Calu3 (cell line): ENCODE data around the gene S1PR2. TPM values are rescaled to one million over a fixed set of nuclear protein-coding genes. Genes with fewer than 3 reads are reported as not detected.
A peak's percentile ranks its signal among the peaks of the same experiment; 100 is the strongest.

Experiments
- BruUV-seq: library from RNA; stranded (reverse); fragments of 400-500 nt; replicated peaks from 2 replicates; lab custom pipeline; 2021; lab: Mats Ljungman, UMichigan
- CTCF ChIA-PET: fragments of 300-600 bp; sonication (Branson Sonifier 250); formaldehyde crosslinking; loops from one replicate; lab custom pipeline; 2022; ENCODE audit warnings: antibody characterized with exemption; lab: Charles Lee
- DNase-seq: peaks from one replicate; pipeline ENCODE4 v3.0.0; 2022
- H3K27ac Mint-ChIP-seq: one replicate; pipeline ENCODE4 v1.8.0; 2022; ENCODE audit warnings: mixed read lengths; ENCODE audit not compliant: unreplicated experiment
- H3K27me3 Mint-ChIP-seq: one replicate; pipeline ENCODE4 v1.8.0; 2022; ENCODE audit warnings: mixed read lengths; ENCODE audit not compliant: unreplicated experiment
- H3K36me3 Mint-ChIP-seq: one replicate; pipeline ENCODE4 v1.8.0; 2022; ENCODE audit warnings: mild to moderate bottlenecking, moderate library complexity, mixed read lengths; ENCODE audit not compliant: insufficient read depth, unreplicated experiment
- H3K4me1 Mint-ChIP-seq: one replicate; pipeline ENCODE4 v1.8.0; 2022; ENCODE audit warnings: mild to moderate bottlenecking, low read depth, mixed read lengths; ENCODE audit not compliant: unreplicated experiment
- H3K4me3 Mint-ChIP-seq: one replicate; pipeline ENCODE4 v1.8.0; 2022; ENCODE audit warnings: mild to moderate bottlenecking, low read depth, moderate library complexity, mixed read lengths; ENCODE audit not compliant: unreplicated experiment
- H3K9me3 Mint-ChIP-seq: one replicate; pipeline ENCODE4 v1.8.0; 2022; ENCODE audit warnings: low read depth, mixed read lengths; ENCODE audit not compliant: unreplicated experiment
- intact Hi-C: fragments of 100-400 bp; cut with micrococcal nuclease; formaldehyde crosslinking; loops from one replicate; pipeline ENCODE4 v1.10.0; 2022; ENCODE audit not compliant: unreplicated experiment
- total RNA-seq: library from RNA; stranded (reverse); gene quantifications from 2 replicates; pipeline ENCODE4 v1.2.3, GENCODE V29; 2022
- TF ChIP-seq, protein P1 (sequence below): fragments of 200-600 bp; IDR thresholded peaks from one replicate; pipeline ENCODE4 v1.8.0; 2022; ENCODE audit warnings: antibody characterized with exemption; ENCODE audit not compliant: unreplicated experiment

Gene S1PR2
- total RNA-seq, 1 experiment from 2014 or later: 4.8 TPM

DNA sequence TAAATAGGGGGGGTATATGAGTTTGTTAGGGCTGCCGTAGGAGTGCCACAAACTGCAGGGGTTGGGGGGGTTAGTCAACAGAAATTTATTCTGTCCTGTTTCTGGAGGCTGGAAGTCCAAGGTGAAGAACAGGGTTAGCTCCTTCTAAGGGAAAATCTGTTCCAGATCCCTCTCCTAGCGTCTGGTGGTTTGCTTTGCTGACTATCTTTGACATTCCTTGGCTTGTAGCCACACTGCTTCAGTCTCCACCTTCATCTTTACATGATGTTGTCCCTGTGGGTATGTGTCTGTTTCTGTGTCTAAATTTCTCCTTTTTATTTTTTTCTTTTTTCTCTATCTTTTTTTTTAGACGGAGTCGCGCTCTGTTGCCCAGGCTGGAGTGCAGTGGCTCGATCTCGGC lies 31.6 kb upstream of the S1PR2 start:
- no TSS peak for BruUV-seq
- CTCF ChIA-PET: no interaction called here
- peaks cover 8% of the 10 kb centered on the region for H3K4me1 Mint-ChIP-seq
- no peaks in the 10 kb centered on the region for H3K9me3 Mint-ChIP-seq
- H3K4me3 Mint-ChIP-seq: no peak overlapping the region
- no peak for DNase-seq
- no peaks in the 10 kb centered on the region for H3K27me3 Mint-ChIP-seq
- H3K27ac Mint-ChIP-seq: no peak overlapping the region
- TF ChIP-seq, protein P1, sequence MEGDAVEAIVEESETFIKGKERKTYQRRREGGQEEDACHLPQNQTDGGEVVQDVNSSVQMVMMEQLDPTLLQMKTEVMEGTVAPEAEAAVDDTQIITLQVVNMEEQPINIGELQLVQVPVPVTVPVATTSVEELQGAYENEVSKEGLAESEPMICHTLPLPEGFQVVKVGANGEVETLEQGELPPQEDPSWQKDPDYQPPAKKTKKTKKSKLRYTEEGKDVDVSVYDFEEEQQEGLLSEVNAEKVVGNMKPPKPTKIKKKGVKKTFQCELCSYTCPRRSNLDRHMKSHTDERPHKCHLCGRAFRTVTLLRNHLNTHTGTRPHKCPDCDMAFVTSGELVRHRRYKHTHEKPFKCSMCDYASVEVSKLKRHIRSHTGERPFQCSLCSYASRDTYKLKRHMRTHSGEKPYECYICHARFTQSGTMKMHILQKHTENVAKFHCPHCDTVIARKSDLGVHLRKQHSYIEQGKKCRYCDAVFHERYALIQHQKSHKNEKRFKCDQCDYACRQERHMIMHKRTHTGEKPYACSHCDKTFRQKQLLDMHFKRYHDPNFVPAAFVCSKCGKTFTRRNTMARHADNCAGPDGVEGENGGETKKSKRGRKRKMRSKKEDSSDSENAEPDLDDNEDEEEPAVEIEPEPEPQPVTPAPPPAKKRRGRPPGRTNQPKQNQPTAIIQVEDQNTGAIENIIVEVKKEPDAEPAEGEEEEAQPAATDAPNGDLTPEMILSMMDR: no peak
- H3K36me3 Mint-ChIP-seq: peaks cover 9% of the 10 kb centered on the region
- intact Hi-C loops: no loop called here

DNA sequence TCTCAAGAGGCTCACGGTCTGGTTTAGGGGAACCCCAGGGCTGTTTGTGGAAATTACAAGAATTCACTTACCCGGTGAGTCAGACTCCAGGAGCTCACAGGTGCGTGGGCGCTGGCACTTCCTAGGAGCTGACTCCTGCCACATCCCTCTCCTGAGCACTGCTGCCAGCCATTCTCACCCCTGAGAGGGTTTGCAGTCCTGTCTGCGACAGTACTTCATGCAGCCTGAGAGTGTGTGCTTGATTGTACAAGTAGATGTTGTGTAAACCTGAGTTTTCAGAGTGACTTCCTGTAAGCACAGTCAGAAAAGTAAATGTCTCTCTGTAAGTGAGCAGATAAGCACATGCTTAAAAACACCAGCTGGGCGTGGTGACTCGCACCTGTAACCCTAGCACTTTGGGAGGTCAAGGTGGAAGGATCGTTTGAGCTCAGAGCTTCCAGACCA lies 29.0 kb upstream of the S1PR2 start:
- peak overlapping the region; percentile 34 for H3K4me3 Mint-ChIP-seq
- peak; percentile 67 for DNase-seq
- TF ChIP-seq, protein P1: no peak
- no peaks in the 10 kb centered on the region for H3K4me1 Mint-ChIP-seq
- CTCF ChIA-PET: interaction anchor here (0.7 to 3.9 kb wide), 8 partner anchors 10 to 143 kb away, joined by 3 to 52 read pairs (median 8); partner anchors contain the start of genes CDC37, ICAM1 and TYK2
- H3K36me3 Mint-ChIP-seq: peaks cover 9% of the 10 kb centered on the region
- intact Hi-C loops: loop anchor here (2.0 kb wide), 1 partner anchor 129 kb away; no protein-coding TSS in a partner anchor
- no peaks in the 10 kb centered on the region for H3K27me3 Mint-ChIP-seq
- peak overlapping the region; percentile 88 for H3K27ac Mint-ChIP-seq
- no TSS peak for BruUV-seq
- no peaks in the 10 kb centered on the region for H3K9me3 Mint-ChIP-seq

DNA sequence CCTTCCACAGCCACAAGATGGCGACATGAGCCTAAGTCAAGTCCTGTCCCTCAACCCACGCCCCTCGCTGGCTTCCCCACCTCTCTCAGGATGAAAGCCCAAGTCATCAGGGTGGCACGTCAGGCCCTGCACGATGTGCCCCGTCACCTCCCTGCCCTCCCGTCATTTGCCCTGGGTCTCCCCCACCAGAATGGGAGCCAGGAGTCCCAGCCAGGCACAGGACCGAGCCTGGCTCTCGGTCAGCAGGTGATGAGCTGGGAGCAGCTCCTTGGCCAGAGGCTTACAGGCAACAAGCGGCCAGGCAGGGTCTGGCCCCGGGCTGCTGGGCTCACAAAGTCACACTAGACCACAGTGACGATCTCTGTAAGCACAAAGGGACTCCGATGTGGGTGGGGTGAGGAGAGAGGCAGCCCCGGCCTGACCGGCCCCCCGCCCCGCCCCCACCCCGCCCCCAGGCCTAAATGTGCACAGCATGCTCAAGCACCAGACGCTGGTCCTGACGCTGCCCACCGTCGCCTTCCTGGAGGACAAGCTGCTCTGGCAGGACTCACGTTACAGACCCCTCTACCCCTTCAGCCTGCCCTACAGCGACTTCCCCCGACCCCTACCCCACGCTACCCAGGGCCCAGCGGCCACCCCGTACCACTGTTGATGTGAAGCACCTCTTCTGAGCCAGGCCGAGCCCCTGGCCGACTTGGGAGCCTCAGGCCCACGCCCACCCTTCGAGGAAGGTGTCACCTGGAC lies 28.2 kb upstream of the S1PR2 start:
- H3K4me3 Mint-ChIP-seq: no peak overlapping the region
- no TSS peak for BruUV-seq
- CTCF ChIA-PET: interaction anchor here (0.6 to 3.9 kb wide), 16 partner anchors 11 to 163 kb away, joined by 3 to 52 read pairs (median 4); partner anchors contain the start of genes CDC37, ICAM1 and TYK2

DNA sequence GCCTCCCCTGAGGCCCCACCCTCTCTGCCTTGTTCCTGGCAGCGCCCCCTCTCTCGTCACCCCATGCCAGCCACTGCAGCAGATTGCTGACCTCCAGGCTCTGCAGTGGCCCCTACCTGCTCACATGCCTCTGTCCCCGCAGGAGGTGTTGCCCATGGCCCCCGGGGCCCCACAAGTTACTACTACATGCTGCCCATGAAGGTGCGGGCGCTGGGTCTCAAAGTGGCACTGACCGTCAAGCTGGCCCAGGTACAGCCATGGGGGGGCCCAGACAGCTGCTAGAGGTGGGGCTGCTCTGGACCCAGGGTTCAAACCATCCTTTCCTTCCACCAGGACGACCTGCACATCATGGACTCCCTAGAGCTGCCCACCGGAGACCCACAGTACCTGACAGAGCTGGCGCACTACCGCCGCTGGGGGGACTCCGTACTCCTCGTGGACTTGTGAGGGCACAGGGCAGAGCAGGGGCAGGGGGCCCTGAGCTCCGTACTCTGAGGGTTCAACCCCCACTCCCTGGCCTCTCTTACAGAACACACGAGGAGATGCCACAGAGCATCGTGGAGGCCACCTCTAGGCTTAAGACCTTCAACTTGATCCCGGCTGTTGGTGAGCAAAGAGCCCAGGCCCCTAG lies 27.1 kb upstream of the S1PR2 start:
- Mint-ChIP-seq H3K36me3 (peaks cover 18% of the 10 kb centered on the region), H3K4me1 (no peaks in the 10 kb centered on the region), H3K27me3 (no peaks in the 10 kb centered on the region), H3K4me3 (no peak overlapping the region), H3K27ac (no peak overlapping the region), H3K9me3 (no peaks in the 10 kb centered on the region)
- BruUV-seq: no TSS peak
- CTCF ChIA-PET: interaction anchor here (0.6 to 3.9 kb wide), 10 partner anchors 12 to 162 kb away, joined by 3 to 52 read pairs (median 7); partner anchors contain the start of genes ICAM1 and TYK2
- TF ChIP-seq, protein P1: no peak
- no peak for DNase-seq
- intact Hi-C loops: no loop called here

More for the DNA sequence above, 28.2 kb upstream of the S1PR2 start:
- no peak overlapping the region for H3K27ac Mint-ChIP-seq
- no peaks in the 10 kb centered on the region for H3K4me1 Mint-ChIP-seq
- TF ChIP-seq, protein P1: peak; percentile 57
- DNase-seq: peak; percentile 87
- peaks cover 9% of the 10 kb centered on the region for H3K36me3 Mint-ChIP-seq
- intact Hi-C loops: no loop called here
- no peaks in the 10 kb centered on the region for H3K27me3 Mint-ChIP-seq
- no peaks in the 10 kb centered on the region for H3K9me3 Mint-ChIP-seq
